Subcutaneous adipose tissue (tissue), 4 donors: ENCODE data around the gene CAD. TPM values are rescaled to one million over a fixed set of nuclear protein-coding genes. Genes with fewer than 3 reads are reported as not detected.

Experiments
- CTCF ChIP-seq: fragments of 450-650 bp; IDR thresholded peaks from one replicate; pipeline ENCODE4 v1.5.1; 2016; ENCODE audit warnings: low read depth, mild to moderate bottlenecking, control low read depth, antibody characterized with exemption, moderate library complexity
- total RNA-seq, 4 donors: library from RNA; depleted of rRNA; stranded (reverse); fragments of >200 nt; gene quantifications; one replicate each; pipeline ENCODE4 v1.1.0, GENCODE V29; 2016

The CAD gene
- total RNA-seq, 4 donors from 2014 or later = 10.2 to 17.3 (median 13.9) TPM

GRCh38 chr2:27284996-27285395 lies 67.8 kb downstream of the CAD start:
- TF ChIP-seq CTCF = no peak

- no peak for TF ChIP-seq CTCF
These were observed 68.3 kb downstream of the CAD start for GRCh38 chr2:27285481-27285880.

- TF ChIP-seq CTCF = no peak
These were observed 71.4 kb downstream of the CAD start for GRCh38 chr2:27288610-27289009.

GRCh38 chr2:27290549-27290948 lies 73.4 kb downstream of the CAD start:
- TF ChIP-seq CTCF = no peak

- no peak for TF ChIP-seq CTCF
These were observed 74.7 kb downstream of the CAD start for GRCh38 chr2:27291865-27292264.

Other genes with a start within 250 kb of the CAD start
- 10 to 100 TPM; 13.0 to 25.1 (median 17.2) TPM for gene MAPRE3, start 246.7 kb upstream of the CAD start, total RNA-seq
- gene TMEM214, start 184.4 kb upstream of the CAD start, total RNA-seq = 10 to 100 TPM; 35.5 to 95.4 (median 49.0) TPM
- 10 to 100 TPM in 1 of 4 donors, 1 to 10 TPM in 3; 5.7 to 11.3 (median 9.1) TPM for gene AGBL5, start 165.7 kb upstream of the CAD start, total RNA-seq
- gene OST4, start 145.7 kb upstream of the CAD start, total RNA-seq = 100 to 1,000 TPM; 207 to 425 (median 263) TPM
- 10 to 100 TPM; 21.0 to 51.6 (median 33.5) TPM for gene EMILIN1, start 138.8 kb upstream of the CAD start, total RNA-seq
- 1 to 10 TPM; 1.1 to 2.9 (median 1.4) TPM for gene KHK, start 130.6 kb upstream of the CAD start, total RNA-seq
- gene CGREF1, start 98.2 kb upstream of the CAD start, total RNA-seq = 1 to 10 TPM; 4.0 to 8.5 (median 6.2) TPM
- 1 to 10 TPM in 1 of 4 donors, under 1 TPM in 1, not detected in 2; 0.75 to 1.5 TPM for gene ABHD1, start 93.6 kb upstream of the CAD start, total RNA-seq
- 10 to 100 TPM; 43.5 to 63.3 (median 52.4) TPM for gene PREB, start 82.7 kb upstream of the CAD start, total RNA-seq
- not detected for gene PRR30, start 78.0 kb upstream of the CAD start, total RNA-seq
- under 1 TPM in 1 of 4 donors, not detected in 3; under 0.01 TPM for gene TCF23, start 68.4 kb upstream of the CAD start, total RNA-seq
- gene ATRAID, start 5.3 kb upstream of the CAD start, total RNA-seq = 100 to 1,000 TPM; 169 to 677 (median 199) TPM
- gene SLC5A6, start 5.1 kb upstream of the CAD start, total RNA-seq = 10 to 100 TPM; 17.2 to 97.8 (median 39.4) TPM
- gene SLC30A3, start 45.7 kb downstream of the CAD start, total RNA-seq = not detected
- gene DNAJC5G, start 58.1 kb downstream of the CAD start, total RNA-seq = under 1 TPM in 1 of 4 donors, not detected in 3; 0.88 TPM
- gene TRIM54, start 65.1 kb downstream of the CAD start, total RNA-seq = under 1 TPM in 1 of 4 donors, not detected in 3; 0.66 TPM
- 1 to 10 TPM in 3 of 4 donors, not detected in 1; 1.7 to 3.4 (median 2.9) TPM for gene UCN, start 91.1 kb downstream of the CAD start, total RNA-seq
- gene MPV17, start 105.7 kb downstream of the CAD start, total RNA-seq = 10 to 100 TPM; 56.8 to 88.7 (median 77.1) TPM
- 10 to 100 TPM; 28.0 to 43.0 (median 34.0) TPM for gene GTF3C2, start 139.4 kb downstream of the CAD start, total RNA-seq
- 10 to 100 TPM; 36.4 to 44.2 (median 42.2) TPM for gene EIF2B4, start 153.0 kb downstream of the CAD start, total RNA-seq
- gene SNX17, start 153.2 kb downstream of the CAD start, total RNA-seq = 100 to 1,000 TPM in 2 of 4 donors, 10 to 100 TPM in 2; 71.6 to 115 (median 102) TPM
- 10 to 100 TPM in 1 of 4 donors, 1 to 10 TPM in 3; 4.9 to 12.8 (median 8.2) TPM for gene ZNF513, start 163.4 kb downstream of the CAD start, total RNA-seq
- 10 to 100 TPM; 28.2 to 51.1 (median 41.4) TPM for gene PPM1G, start 192.2 kb downstream of the CAD start, total RNA-seq
- gene NRBP1, start 211.3 kb downstream of the CAD start, total RNA-seq = 10 to 100 TPM; 47.4 to 73.3 (median 64.2) TPM
- gene KRTCAP3, start 225.0 kb downstream of the CAD start, total RNA-seq = 1 to 10 TPM in 2 of 4 donors, under 1 TPM in 1, not detected in 1; 0.66 to 2.0 (median 1.1) TPM